ENCODE data around the gene MLX.
"Not testable (repeated sequence)": the region's sequence is repeated elsewhere in the genome, so short reads cannot be mapped to it uniquely, and the experiment has no call there.

The MLX gene

DNA sequence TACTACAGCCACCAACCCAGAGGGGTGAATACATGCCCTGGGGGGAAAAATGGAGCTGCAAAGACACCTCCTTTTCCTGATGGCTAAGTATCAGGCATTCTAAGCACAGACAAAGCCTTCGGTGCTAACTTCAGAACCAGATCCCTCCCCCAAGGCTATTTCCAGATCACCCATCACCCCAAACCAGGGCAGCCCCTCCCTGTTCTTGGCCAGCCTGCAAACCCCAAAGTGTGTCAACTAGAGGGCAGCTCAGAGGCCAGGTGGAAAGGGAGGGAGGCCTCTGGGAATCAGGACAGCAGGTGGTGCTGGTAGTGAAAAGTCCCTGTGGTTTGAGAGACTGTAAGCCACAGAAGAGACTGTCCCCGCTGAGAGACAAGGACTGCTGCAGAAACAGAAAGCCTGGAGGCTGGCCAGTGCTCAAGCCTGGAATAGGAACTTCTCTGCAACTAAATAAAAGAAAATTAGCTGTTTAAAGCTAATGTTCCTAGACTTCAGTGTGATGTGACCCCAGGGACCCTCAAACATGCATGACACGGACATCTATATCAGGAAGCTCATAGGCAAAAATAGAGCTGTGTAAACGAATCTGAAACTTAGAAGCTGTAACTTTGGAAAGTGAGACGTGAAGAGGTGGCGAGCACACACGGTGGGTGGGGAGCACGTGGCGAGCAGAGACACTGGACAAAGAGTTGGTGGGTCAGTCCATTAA is 51.7 kb downstream of the MLX start:
- DNase-seq (ENCODE audit: low spot score): peak; percentile 62

DNA sequence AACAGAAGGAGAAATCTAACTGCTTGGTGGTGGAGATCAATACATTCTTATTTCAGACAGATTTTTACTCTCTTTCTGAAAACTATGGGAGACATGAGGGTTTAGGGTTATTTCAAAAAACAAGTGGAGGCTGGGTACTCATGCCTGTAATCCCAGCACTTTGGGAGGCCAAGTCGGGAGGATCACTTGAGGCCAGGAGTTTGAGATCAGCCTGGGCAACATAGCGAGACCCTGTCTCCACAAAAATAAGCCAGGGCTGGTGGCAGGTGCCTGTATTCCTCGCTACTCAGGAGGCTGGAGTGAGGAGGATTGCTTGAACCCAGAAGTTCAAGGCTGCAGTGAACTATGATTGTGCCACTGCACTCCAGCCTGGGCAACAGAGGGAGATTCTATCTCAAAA is 55.1 kb downstream of the MLX start:
- DNase-seq (ENCODE audit: low spot score): not testable (repeated sequence)

All from SK-N-DZ (cell line).